Aorta (tissue), 5 donors: ENCODE data around the gene EDIL3. TPM values are rescaled to one million over a fixed set of nuclear protein-coding genes. Genes with fewer than 3 reads are reported as not detected.

ENCODE experiments used
- ATAC-seq: fragments of 200-7000 bp; cut with Tn5 transposase; one replicate; pipeline ENCODE4 v1.9.1; 2022; ENCODE audit warnings: moderate library complexity; ENCODE audit not compliant: low FRiP score
- DNase-seq, 2 donors: peaks; one replicate each; pipeline ENCODE4 v3.0.0-alpha.2; 2020
- H3K27ac ChIP-seq, 2 donors: one replicate each; pipeline ENCODE4 v1.5.1; 2013; ENCODE audit warnings: low read length in 2 of 2, mild to moderate bottlenecking in 2 of 2, moderate library complexity in 2 of 2, control low read depth in 1 of 2, inconsistent platforms in 1 of 2, low read depth in 1 of 2
- H3K27me3 ChIP-seq, 2 donors: one replicate each; pipeline ENCODE4 v1.6.1; 2013; ENCODE audit warnings: control low read depth in 1 of 2, low read length in 1 of 2, mild to moderate bottlenecking in 1 of 2, moderate library complexity in 1 of 2; ENCODE audit not compliant: insufficient read depth in 2 of 2, control insufficient read depth in 1 of 2
- H3K36me3 ChIP-seq, 2 donors: one replicate each; pipeline ENCODE4 v1.6.1; 2013; ENCODE audit warnings: control low read depth in 1 of 2, low read length in 1 of 2, mild to moderate bottlenecking in 1 of 2; ENCODE audit not compliant: insufficient read depth in 2 of 2, control insufficient read depth in 1 of 2
- H3K4me1 ChIP-seq, 2 donors: one replicate each; pipeline ENCODE4 v1.6.1; 2013; ENCODE audit warnings: low read length in 2 of 2, control low read depth in 1 of 2, mild to moderate bottlenecking in 1 of 2, moderate library complexity in 1 of 2; ENCODE audit not compliant: insufficient read depth in 2 of 2, control insufficient read depth in 1 of 2
- H3K4me3 ChIP-seq, 2 donors: one replicate each; pipeline ENCODE4 v1.5.1; 2013; ENCODE audit warnings: low read length in 2 of 2, control low read depth in 1 of 2, mild to moderate bottlenecking in 1 of 2
- H3K9me3 ChIP-seq: one replicate; pipeline ENCODE4 v1.6.1; 2013; ENCODE audit warnings: mild to moderate bottlenecking, low read length; ENCODE audit not compliant: control insufficient read depth
- WGBS, 2 donors: extraction: QIAGEN DNeasy Blood & Tissue Kit; methylation state at CpG; one replicate each; pipeline ENCODE4 v1.1.7; 2013; 5-methylcytosine and 5-hydroxymethylcytosine counted together
- intact Hi-C, 2 donors: fragments of 100-400 bp; cut with DNase I; formaldehyde crosslinking; loops; one replicate each; pipeline versions ENCODE4 v1.14.2 to v1.15.0; 2022
- polyA plus RNA-seq, 2 donors: library from polyadenylated mRNA; stranded (reverse); fragments of 200-250 nt; gene quantifications; one replicate each; pipeline ENCODE4 v1.2.3, GENCODE V29; 2013
- total RNA-seq, 2 donors: library from RNA; stranded (reverse); fragmentation: NEBNext Ultra II Directional; extraction: Animal tissue kit (Norgen Biotek cat#: 25700); gene quantifications; one replicate each; pipeline ENCODE4 v1.2.1, GENCODE V29; 2021
- donor health status: healthy with polysubstance abuse.
- donor health status: Bipolar disorder and iron deficiency.
- donor health status: DM: no; HTN: no; CAD: no.
- donor health status: DM: no; HTN: no; CAD: no.
- donor health status: DM: yes; HTN: yes; CAD: no.

The EDIL3 gene
- total and polyA plus RNA-seq, 4 donors, result 50.0 to 205 (median 122) TPM

- ATAC-seq, result no peak
- H3K36me3 ChIP-seq, result no peaks in the 10 kb centered on the region
- intact Hi-C loops, result loop anchor here (5.0 kb wide), 4 partner anchors 89 to 659 kb away; partner anchors contain the start of gene HAPLN1 (in 1 of the 2)
- H3K27me3 ChIP-seq, result no peaks in the 10 kb centered on the region
- no peak for DNase-seq
- H3K4me3 ChIP-seq, result peak overlapping the region; percentile 67 to 93
- peak overlapping the region in 1 of 2 donors; percentile 88 for H3K27ac ChIP-seq
- no peaks in the 10 kb centered on the region for H3K9me3 ChIP-seq
- 20 to 30% methylated on average over 14 of the region's 14 CpGs for WGBS, 2 donors
- H3K4me1 ChIP-seq, result peaks cover 0 to 3% of the 10 kb centered on the region in 2 donors
Observed at GRCh38 chr5:84381502-84382362, 2.9 kb downstream of the EDIL3 start.

- intact Hi-C loops, result loop anchor here (5.0 kb wide), 4 partner anchors 87 to 657 kb away; partner anchors contain the start of gene HAPLN1 (in 1 of the 2)
- no peak for ATAC-seq
- WGBS, 2 donors, result 34 to 49% methylated on average over 2 of the region's 2 CpGs
- H3K9me3 ChIP-seq, result no peaks in the 10 kb centered on the region
- no peaks in the 10 kb centered on the region for H3K27me3 ChIP-seq
- peaks cover 0 to 3% of the 10 kb centered on the region in 2 donors for H3K4me1 ChIP-seq
- H3K27ac ChIP-seq, result no peak overlapping the region
- peak overlapping the region in 1 of 2 donors; percentile 14 for H3K4me3 ChIP-seq
- DNase-seq, result no peak
- no peaks in the 10 kb centered on the region for H3K36me3 ChIP-seq
Observed at GRCh38 chr5:84379749-84380148, 4.9 kb downstream of the EDIL3 start.

- no peak overlapping the region for H3K27ac ChIP-seq
Observed at GRCh38 chr5:84378961-84379360, 5.7 kb downstream of the EDIL3 start.

GRCh38 chr5:84378420-84378819 lies 6.3 kb downstream of the EDIL3 start:
- Histone ChIP-seq H3K4me3 (peak overlapping the region in 1 of 2 donors; percentile 18), H3K9me3 (no peaks in the 10 kb centered on the region), H3K27me3 (no peaks in the 10 kb centered on the region), H3K36me3 (no peaks in the 10 kb centered on the region), H3K4me1 (peaks cover 0 to 7% of the 10 kb centered on the region in 2 donors), H3K27ac (no peak overlapping the region)
- ATAC-seq, result no peak
- DNase-seq, result no peak
- WGBS, 2 donors, result 11 to 17% methylated on average over 1 of the region's 1 CpG
- intact Hi-C loops, result no loop called here

More at GRCh38 chr5:84378961-84379360, 5.7 kb downstream of the EDIL3 start:
- no peak for ATAC-seq
- Histone ChIP-seq H3K36me3 (no peaks in the 10 kb centered on the region), H3K27me3 (no peaks in the 10 kb centered on the region), H3K4me3 (peak overlapping the region in 1 of 2 donors; percentile 18), H3K9me3 (no peaks in the 10 kb centered on the region), H3K4me1 (peaks cover 0 to 7% of the 10 kb centered on the region in 2 donors)
- intact Hi-C loops, result no loop called here
- 14% methylated on average over 2 of the region's 2 CpGs for WGBS, 2 donors
- no peak for DNase-seq

GRCh38 chr5:84376346-84376745 lies 8.3 kb downstream of the EDIL3 start:
- intact Hi-C loops, result no loop called here

GRCh38 chr5:84374568-84374967 lies 10.1 kb downstream of the EDIL3 start:
- no peak for DNase-seq
- no peak overlapping the region for H3K4me3 ChIP-seq
- 91 to 94% methylated on average over 4 of the region's 4 CpGs for WGBS, 2 donors
- no peaks in the 10 kb centered on the region for H3K36me3 ChIP-seq
- ATAC-seq, result no peak
- H3K9me3 ChIP-seq, result no peaks in the 10 kb centered on the region
- intact Hi-C loops, result no loop called here
- peaks cover 0 to 9% of the 10 kb centered on the region in 2 donors for H3K4me1 ChIP-seq
- no peak overlapping the region for H3K27ac ChIP-seq
- H3K27me3 ChIP-seq, result no peaks in the 10 kb centered on the region

More at GRCh38 chr5:84376346-84376745, 8.3 kb downstream of the EDIL3 start:
- H3K4me3 ChIP-seq, result no peak overlapping the region
- H3K36me3 ChIP-seq, result no peaks in the 10 kb centered on the region
- DNase-seq (no peak), ATAC-seq (no peak)
- WGBS, 2 donors, result 44 to 47% methylated on average over 1 of the region's 1 CpG
- no peak overlapping the region for H3K27ac ChIP-seq
- no peaks in the 10 kb centered on the region for H3K27me3 ChIP-seq
- no peaks in the 10 kb centered on the region for H3K9me3 ChIP-seq
- H3K4me1 ChIP-seq, result peaks cover 0 to 9% of the 10 kb centered on the region in 2 donors

GRCh38 chr5:84373506-84373905 lies 11.2 kb downstream of the EDIL3 start:
- WGBS, 2 donors, result 90 to 93% methylated on average over 2 of the region's 2 CpGs
- Histone ChIP-seq H3K9me3 (no peaks in the 10 kb centered on the region), H3K4me3 (no peak overlapping the region), H3K4me1 (peaks cover 0 to 9% of the 10 kb centered on the region in 2 donors), H3K27me3 (no peaks in the 10 kb centered on the region), H3K36me3 (no peaks in the 10 kb centered on the region), H3K27ac (no peak overlapping the region)
- ATAC-seq (no peak), DNase-seq (no peak)
- intact Hi-C loops, result no loop called here

GRCh38 chr5:84372066-84372695 lies 12.5 kb downstream of the EDIL3 start:
- Histone ChIP-seq H3K4me3 (no peak overlapping the region), H3K9me3 (no peaks in the 10 kb centered on the region), H3K36me3 (no peaks in the 10 kb centered on the region), H3K27ac (no peak overlapping the region), H3K4me1 (peaks cover 0 to 6% of the 10 kb centered on the region in 2 donors), H3K27me3 (no peaks in the 10 kb centered on the region)
- DNase-seq, result no peak
- intact Hi-C loops, result no loop called here
- no peak for ATAC-seq
- WGBS, 2 donors, result 17 to 23% methylated on average over 9 of the region's 9 CpGs
